GM21723 (cell line): Measurements from ENCODE around the gene ACOT12.

ENCODE experiments used
- ATAC-seq: cut with Tn5 transposase; IDR thresholded peaks from one replicate; pipeline ENCODE4 v1.9.1; 2021; ENCODE audit warnings: mild to moderate bottlenecking, moderate library complexity; ENCODE audit not compliant: unreplicated experiment

The ACOT12 gene

GRCh38 chr5:81401266-81401665 is 7.3 kb upstream of the ACOT12 start:
- no peak for ATAC-seq

DNA sequence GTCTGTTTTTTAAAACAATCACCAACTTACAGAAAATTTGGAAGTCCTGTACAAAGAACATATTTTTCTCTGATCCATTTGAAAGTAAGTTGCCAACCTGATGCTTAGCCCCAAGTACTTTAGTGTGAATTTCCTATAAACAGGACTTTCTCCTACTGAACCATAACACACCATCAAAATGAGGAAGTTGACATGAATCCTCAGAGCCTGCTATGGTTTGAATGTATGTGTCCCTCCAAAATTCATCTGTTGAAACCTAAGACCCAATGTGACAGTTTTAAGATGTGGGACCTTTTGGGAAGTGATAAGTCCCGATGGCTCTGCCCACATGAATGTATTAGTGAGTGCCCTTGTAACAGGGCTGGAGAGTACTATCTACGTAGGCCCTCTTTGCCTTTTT is 6.4 kb upstream of the ACOT12 start:
- ATAC-seq, result no peak

GRCh38 chr5:81398741-81399140 is 4.8 kb upstream of the ACOT12 start:
- no peak for ATAC-seq

DNA sequence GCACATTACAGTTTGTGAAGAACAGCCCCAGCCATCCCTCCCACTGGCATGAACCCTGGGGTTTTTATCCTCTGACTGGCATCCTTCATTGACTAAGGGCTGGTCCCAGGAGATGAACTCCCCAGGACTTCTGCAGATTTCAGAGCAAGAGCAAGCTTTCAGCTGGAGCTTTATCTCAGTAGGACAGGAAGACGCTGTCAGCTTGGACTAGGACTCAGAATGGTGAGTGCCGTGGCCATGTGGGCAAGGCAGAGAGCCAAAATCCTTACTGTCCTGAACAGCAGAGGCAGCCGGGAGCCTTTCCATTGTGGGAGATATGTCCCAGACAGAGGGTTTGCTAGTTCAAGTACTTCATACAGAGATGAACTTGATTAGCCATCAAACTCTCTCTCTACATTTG is 3.2 kb upstream of the ACOT12 start:
- ATAC-seq, result no peak

GRCh38 chr5:81395262-81395661 is 1.3 kb upstream of the ACOT12 start:
- no peak for ATAC-seq

GRCh38 chr5:81393430-81393782 is 528 bp downstream of the ACOT12 start:
- no peak for ATAC-seq

DNA sequence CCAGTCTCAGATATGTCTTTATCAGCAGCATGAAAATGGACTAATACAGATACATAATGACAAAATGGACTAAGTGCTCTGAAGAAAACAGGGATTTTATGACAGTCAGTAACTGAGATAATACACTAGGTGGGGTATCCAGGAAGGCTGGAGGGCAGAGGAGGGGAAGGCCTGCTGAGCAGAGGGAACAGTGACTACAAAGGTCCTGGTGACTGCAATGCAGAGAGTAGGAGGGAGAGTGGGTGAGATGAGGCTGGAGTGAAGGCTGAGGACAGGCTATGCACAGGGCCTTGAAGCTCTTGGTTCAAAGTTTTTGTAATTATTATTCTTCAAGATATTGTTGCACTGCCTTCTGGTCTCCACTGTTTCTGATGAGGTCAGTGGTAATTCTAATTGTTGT is 4.9 kb downstream of the ACOT12 start:
- ATAC-seq, result no peak

DNA sequence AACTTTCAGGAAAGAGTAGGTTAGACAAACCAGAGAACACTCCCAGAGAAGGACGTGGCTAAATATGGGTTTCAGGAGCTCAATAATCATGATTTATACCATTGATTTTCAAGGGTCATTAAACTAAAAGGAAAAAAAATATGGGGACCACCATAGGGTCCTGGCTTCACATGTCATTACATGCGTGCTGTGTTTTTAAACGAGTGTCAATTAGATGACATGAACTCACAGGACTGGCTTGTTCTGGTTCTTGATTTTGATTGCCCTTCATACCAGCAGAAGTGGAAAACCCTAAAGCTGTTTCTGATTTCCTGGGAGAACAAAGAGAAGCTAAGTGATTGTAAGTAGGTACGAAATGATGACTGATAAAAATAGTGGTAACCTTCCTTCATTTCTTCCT is 5.8 kb downstream of the ACOT12 start:
- ATAC-seq, result no peak

- ATAC-seq, result no peak
These were observed 10.1 kb downstream of the ACOT12 start for GRCh38 chr5:81383867-81384266.

DNA sequence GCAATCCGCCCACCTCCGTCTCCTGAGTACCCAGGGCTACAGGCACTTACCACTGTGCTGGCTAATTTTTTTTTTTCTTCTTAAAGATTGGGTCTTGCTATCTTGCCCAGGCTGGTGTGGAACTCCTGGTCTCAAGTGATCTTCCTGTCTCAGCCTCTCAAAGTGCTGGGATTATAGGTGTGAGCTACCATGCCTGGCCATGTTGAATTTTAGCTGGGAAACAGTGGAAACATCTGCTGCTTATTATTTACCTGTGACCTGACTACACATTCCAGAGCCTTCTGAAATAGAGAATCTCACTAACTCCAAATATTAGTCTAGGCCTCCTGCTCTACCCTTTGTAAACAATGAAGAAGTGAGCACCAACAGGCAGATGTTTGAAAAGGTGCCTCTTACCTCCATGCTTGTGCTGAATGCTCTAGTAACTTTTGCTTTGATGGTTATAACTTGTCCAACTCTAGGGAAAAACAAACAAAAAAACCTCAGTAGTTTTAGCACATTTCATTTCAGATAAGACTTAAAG is 22.5 kb downstream of the ACOT12 start:
- ATAC-seq, result no peak

- no peak for ATAC-seq
These were observed 23.0 kb downstream of the ACOT12 start for GRCh38 chr5:81370912-81371311.

DNA sequence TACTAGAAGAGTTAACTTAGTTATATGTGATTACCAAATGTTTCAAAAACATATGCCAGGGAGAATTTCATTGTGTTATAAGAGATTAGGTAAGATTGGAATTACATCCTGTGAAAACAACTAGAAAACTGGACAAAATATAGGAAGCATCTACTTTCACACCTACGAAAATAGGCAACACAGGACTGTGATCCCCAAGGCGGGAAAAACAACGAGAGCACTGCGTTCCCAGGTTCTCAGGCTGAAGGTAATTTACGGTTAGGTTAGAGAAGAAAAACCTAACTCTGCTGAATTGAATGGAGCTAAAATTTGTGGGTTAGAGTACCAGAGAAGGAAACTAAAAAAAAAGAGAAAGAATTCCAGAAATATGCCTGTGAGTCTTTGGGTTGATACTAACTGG is 28.4 kb downstream of the ACOT12 start:
- ATAC-seq, result no peak

- no peak for ATAC-seq
These were observed 30.7 kb downstream of the ACOT12 start for GRCh38 chr5:81363093-81363871.

DNA sequence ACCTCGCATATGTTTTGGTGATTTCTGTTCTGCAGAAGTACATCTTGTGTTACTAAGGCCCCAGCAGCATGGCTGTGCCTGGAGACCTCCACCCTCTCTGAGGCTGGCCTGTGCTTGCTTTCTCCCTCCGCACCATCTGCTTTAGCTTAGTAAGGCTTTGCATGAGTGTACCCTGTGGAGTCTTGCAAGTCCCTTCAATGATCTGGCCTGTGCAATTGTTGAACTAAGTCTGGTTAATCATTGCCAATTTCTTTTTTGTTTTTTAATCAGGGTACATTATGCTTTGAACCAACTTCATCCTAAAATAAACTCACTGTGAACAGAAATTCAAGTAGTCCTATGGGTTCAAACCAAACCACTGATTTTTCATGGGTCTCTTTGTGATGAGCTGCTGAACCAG is 32.3 kb downstream of the ACOT12 start:
- ATAC-seq, result no peak

- ATAC-seq, result no peak
These were observed 33.3 kb downstream of the ACOT12 start for GRCh38 chr5:81360640-81361039.

GRCh38 chr5:81359881-81360280 is 34.1 kb downstream of the ACOT12 start:
- ATAC-seq, result no peak

DNA sequence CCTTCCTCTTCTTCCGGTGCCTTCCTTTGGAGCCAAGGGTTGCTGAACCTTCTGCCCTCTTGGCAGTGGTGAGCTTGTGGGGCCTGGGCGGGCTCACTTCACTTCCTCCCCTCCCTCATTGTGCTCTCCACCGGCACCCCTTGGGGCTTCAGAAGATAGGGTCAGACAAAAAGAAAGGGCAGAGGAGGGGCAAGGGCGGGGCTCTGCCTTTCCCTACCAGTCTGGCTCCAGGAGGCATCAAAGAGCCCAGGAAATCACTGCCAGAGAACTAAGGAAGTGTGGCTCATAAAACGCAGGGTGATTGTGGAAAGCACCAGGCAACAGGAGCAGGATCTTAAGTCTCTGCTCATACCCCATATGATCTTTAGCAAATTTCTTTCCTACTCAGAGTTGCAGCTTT is 34.8 kb downstream of the ACOT12 start:
- ATAC-seq, result no peak

- no peak for ATAC-seq
These were observed 38.4 kb downstream of the ACOT12 start for GRCh38 chr5:81355291-81356251.

DNA sequence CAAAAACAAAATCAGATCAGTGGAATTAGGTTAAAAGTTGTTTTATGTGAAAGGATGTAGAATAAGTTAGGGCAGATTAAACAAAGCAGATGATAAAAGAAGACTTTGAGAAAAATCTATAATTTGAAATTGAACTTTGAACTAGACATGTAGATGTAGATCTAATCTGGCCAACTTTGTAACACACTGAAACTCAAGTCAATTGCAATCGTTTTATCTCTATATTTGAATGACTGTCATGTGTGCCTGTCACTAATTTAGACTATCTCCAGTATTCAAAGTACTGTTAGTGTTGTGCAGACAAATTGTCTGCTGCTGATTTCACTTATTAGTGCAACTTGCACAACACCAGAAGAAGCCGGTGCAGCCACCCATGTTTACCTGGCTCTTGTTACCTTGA is 39.8 kb downstream of the ACOT12 start:
- no peak for ATAC-seq

DNA sequence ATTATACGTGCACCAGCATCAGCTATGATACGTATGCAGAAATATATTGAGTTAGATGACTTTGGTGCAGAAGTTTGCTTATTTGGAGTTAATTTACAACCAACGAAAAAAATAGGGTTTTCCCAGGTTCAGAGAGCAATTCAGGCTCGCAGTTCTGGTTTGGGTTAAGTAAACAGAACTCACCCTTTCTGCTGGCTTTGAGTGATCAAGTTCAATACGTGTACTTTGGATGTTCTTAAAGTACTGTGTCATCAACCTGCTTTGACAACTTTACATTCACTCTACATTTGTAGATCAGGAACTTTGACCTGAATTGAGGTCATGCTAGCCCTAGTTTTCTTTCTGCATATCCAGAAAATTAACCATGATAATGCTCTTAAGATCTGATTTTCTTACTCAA is 40.7 kb downstream of the ACOT12 start:
- no peak for ATAC-seq

GRCh38 chr5:81350507-81350906 is 43.4 kb downstream of the ACOT12 start:
- no peak for ATAC-seq

DNA sequence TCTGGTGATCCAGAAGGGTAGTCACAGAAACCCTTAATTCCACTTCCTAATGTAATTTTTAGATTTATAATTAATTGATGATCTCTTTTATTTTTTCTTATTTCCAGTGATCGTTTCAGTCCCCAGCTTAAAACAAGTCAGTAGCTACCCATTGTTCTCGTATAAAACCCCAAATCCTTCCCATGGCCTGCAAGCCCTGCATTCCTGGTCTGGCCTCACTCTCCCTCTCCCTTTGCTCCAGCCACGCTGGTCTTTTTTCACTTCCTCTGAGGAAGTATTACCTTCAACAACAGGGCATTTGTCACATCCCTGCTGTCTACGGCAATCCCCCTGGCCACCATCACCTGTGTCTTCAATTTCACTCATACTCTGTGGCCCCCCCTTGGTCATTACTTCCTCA is 44.8 kb downstream of the ACOT12 start:
- ATAC-seq, result no peak
